NCI-H524 treated with DMSO at 0.1 percent for 48 hours (cell line): ENCODE results near the gene C3orf33.

ENCODE experiments used
- DNase-seq: peaks from one replicate; lab custom pipeline; 2025; lab: John Stamatoyannopoulos, UW

Gene C3orf33

GRCh38 chr3:155785662-155786295 is 20.3 kb downstream of the C3orf33 start:
- no peak for DNase-seq

GRCh38 chr3:155782390-155782953 is 23.6 kb downstream of the C3orf33 start:
- DNase-seq: no peak

GRCh38 chr3:155780291-155780690 is 25.8 kb downstream of the C3orf33 start:
- DNase-seq: no peak

GRCh38 chr3:155778462-155778861 is 27.6 kb downstream of the C3orf33 start:
- DNase-seq: no peak

- no peak for DNase-seq
Measured at GRCh38 chr3:155772801-155773200, 33.3 kb downstream of the C3orf33 start.

GRCh38 chr3:155771126-155771525 is 35.0 kb downstream of the C3orf33 start:
- DNase-seq: no peak

GRCh38 chr3:155766206-155766605 is 39.9 kb downstream of the C3orf33 start:
- no peak for DNase-seq

- no peak for DNase-seq
Measured at GRCh38 chr3:155763870-155764463, 42.1 kb downstream of the C3orf33 start.

- DNase-seq: no peak
Measured at GRCh38 chr3:155760653-155761052, 45.4 kb downstream of the C3orf33 start.

GRCh38 chr3:155757577-155757976 is 48.5 kb downstream of the C3orf33 start:
- DNase-seq: no peak

GRCh38 chr3:155753038-155753639 is 52.9 kb downstream of the C3orf33 start:
- DNase-seq: no peak

- DNase-seq: no peak
Measured at GRCh38 chr3:155748611-155749365, 57.3 kb downstream of the C3orf33 start.

GRCh38 chr3:155747946-155748290 is 58.2 kb downstream of the C3orf33 start:
- DNase-seq: no peak

- no peak for DNase-seq
Measured at GRCh38 chr3:155747286-155747945, 58.7 kb downstream of the C3orf33 start.

- no peak for DNase-seq
Measured at GRCh38 chr3:155746703-155747102, 59.4 kb downstream of the C3orf33 start.

- peak; percentile 69 for DNase-seq
Measured at GRCh38 chr3:155745795-155746550, 60.1 kb downstream of the C3orf33 start.

GRCh38 chr3:155744626-155745324 is 61.3 kb downstream of the C3orf33 start, which contains the start of gene PLCH1:
Gene PLCH1, minus strand, starts transcription at chr3:155745071. Its CDS starts 40,847 bp downstream, at chr3:155704224.
- peak; percentile 55 for DNase-seq

- DNase-seq: peak; percentile 9
Measured at GRCh38 chr3:155744010-155744625, 62.0 kb downstream of the C3orf33 start.

GRCh38 chr3:155743606-155744005 is 62.5 kb downstream of the C3orf33 start:
- no peak for DNase-seq

- DNase-seq: no peak
Measured at GRCh38 chr3:155742349-155742965, 63.6 kb downstream of the C3orf33 start.
